ENCODE data around the gene AKR1C8.

The AKR1C8 gene

GRCh38 chr10:5184987-5185775 lies at the start of gene AKR1C8:
Gene AKR1C8 (minus strand): TSS chr10:5185150. CDS start chr10:5185104, 46 bp downstream.
- TF ChIP-seq, protein P1, sequence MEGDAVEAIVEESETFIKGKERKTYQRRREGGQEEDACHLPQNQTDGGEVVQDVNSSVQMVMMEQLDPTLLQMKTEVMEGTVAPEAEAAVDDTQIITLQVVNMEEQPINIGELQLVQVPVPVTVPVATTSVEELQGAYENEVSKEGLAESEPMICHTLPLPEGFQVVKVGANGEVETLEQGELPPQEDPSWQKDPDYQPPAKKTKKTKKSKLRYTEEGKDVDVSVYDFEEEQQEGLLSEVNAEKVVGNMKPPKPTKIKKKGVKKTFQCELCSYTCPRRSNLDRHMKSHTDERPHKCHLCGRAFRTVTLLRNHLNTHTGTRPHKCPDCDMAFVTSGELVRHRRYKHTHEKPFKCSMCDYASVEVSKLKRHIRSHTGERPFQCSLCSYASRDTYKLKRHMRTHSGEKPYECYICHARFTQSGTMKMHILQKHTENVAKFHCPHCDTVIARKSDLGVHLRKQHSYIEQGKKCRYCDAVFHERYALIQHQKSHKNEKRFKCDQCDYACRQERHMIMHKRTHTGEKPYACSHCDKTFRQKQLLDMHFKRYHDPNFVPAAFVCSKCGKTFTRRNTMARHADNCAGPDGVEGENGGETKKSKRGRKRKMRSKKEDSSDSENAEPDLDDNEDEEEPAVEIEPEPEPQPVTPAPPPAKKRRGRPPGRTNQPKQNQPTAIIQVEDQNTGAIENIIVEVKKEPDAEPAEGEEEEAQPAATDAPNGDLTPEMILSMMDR (IDR thresholded peaks at IDR 0.05) = no peak

DNA sequence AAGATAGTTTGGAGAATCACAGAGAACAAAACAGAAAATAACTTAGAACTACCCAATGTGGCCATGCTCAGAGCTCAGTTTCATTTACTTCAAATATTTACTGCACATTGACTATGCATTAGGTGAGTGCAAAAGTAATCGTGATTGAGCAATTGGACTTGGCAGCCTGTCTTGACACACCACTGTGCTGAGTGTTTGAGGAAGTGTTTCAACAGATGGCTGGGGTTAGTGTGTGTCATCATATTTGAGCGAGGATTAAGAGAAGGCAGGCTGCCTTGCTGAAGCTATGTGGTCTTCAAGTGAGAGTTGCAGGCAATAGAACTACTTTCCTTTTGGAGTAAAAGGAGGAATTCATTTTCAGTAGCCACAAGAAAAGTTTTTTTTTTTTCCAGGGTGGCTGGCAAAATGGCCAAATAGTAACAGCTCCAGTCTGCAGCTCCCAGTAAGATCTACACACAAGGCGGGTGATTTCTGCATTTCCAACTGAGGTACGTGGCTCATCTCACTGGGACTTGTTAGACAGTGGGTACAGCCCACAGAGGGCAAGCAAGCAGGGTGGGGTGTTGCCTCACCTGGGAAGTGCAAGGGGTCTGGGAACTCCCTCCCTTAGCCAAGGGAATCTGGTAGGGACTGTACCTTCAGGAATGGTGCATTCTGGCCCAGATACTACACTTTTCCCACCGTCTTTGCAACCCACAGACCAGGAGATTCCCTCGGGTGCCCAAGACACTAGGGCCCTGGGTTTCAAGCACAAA lies 49.3 kb upstream of the AKR1C8 start:
- TF ChIP-seq, protein P1 (IDR thresholded peaks at IDR 0.05) = no peak

DNA sequence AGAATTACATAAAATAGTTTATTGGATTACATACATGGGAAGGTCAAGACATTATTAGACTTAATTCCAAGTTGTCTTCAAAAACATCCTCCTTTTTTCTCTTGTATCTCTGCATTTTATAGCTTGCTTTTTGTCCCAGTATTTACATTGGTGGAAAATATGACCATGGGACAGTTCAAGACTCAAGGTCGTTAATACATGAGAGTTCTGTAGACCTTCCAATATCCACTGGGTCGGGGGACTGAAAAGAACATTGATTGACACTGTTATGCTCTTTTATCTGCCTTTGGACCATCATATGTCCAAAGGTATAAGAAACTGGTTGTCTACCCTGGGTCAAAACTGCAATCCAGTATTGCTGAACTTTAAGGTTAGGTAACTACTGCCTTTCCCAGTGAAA lies 48.4 kb upstream of the AKR1C8 start:
- TF ChIP-seq, protein P1 (IDR thresholded peaks at IDR 0.05) = no peak

DNA sequence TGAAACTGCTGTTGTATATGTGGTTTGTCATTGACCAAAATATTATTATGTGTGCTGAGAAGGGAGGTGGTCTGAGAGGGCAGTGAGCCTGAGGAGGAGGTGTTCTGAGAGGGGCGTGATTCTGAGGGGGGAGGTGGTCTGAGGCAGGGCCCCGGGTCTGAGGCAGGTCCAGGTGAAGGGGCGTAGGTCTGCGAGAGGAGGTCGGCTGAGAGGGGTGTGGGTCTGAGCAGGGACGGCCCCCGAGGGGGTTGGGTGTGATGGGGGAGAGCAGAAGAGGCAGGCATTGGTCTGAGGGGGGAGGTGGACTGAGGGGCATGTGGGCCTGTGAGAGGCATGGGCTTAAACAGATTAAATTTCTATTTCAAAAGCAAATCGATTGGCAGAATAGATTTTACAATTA lies 44.1 kb upstream of the AKR1C8 start:
- TF ChIP-seq, protein P1 (IDR thresholded peaks at IDR 0.05) = no peak

- TF ChIP-seq, protein P1 (IDR thresholded peaks at IDR 0.05) = no peak
These were observed 34.3 kb upstream of the AKR1C8 start for GRCh38 chr10:5219262-5219661.

GRCh38 chr10:5216801-5217200 lies 31.9 kb upstream of the AKR1C8 start:
- TF ChIP-seq, protein P1 (IDR thresholded peaks at IDR 0.05) = no peak

GRCh38 chr10:5211696-5212536 lies 27.0 kb upstream of the AKR1C8 start:
- TF ChIP-seq, protein P1 (IDR thresholded peaks at IDR 0.05) = no peak

Measured in LNCAP (cell line).